ENCODE data around the gene TNRC6B. TPM values are rescaled to one million over a fixed set of nuclear protein-coding genes. Genes with fewer than 3 reads are reported as not detected.

Gene TNRC6B
- total RNA-seq, 1 experiment from 2014 or later, result 62.7 TPM

DNA sequence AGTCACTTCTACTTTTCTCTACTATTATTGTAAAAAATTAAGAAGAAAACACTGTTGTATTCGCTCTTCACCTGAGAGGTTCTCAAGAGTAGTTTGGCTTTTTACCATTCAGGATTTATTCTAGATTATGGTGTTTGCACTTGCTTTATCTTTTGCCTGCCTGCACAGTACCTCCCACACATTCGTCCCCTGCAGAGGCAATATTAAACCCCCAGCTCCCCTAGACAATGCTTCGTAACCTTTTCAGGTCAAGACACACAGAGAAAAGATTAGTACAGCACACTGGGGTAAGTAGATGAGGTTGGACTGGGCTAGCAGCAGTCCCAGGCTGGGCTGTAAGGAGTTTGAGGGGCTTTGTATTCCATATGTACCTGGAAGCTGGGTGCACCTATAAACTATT is 62.4 kb downstream of the TNRC6B start:
- H3K4me1 ChIP-seq (replicated peaks; ENCODE audit: insufficient read depth), result peaks cover 42% of the 10 kb centered on the region
- TF ChIP-seq EZH2 (IDR thresholded peaks at IDR 0.05; ENCODE audit: low read depth), result no peak
- TF ChIP-seq, protein P1, sequence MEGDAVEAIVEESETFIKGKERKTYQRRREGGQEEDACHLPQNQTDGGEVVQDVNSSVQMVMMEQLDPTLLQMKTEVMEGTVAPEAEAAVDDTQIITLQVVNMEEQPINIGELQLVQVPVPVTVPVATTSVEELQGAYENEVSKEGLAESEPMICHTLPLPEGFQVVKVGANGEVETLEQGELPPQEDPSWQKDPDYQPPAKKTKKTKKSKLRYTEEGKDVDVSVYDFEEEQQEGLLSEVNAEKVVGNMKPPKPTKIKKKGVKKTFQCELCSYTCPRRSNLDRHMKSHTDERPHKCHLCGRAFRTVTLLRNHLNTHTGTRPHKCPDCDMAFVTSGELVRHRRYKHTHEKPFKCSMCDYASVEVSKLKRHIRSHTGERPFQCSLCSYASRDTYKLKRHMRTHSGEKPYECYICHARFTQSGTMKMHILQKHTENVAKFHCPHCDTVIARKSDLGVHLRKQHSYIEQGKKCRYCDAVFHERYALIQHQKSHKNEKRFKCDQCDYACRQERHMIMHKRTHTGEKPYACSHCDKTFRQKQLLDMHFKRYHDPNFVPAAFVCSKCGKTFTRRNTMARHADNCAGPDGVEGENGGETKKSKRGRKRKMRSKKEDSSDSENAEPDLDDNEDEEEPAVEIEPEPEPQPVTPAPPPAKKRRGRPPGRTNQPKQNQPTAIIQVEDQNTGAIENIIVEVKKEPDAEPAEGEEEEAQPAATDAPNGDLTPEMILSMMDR (conservative IDR thresholded peaks at IDR 0.05), result no peak
- ChIA-PET CTCF (no interaction called here), POLR2A (ENCODE audit: unreplicated experiment) (no interaction called here)
- peak overlapping the region; percentile 87 for H3K27ac ChIP-seq
- no peaks in the 10 kb centered on the region for H3K27me3 ChIP-seq (ENCODE audit: insufficient read depth, low read depth)
- BruUV-seq (replicated peaks), result no TSS peak
- peaks cover 76% of the 10 kb centered on the region for H3K79me2 ChIP-seq (ENCODE audit: low read depth)
- intact Hi-C loops (cut with micrococcal nuclease; ENCODE audit: unreplicated experiment), result no loop called here
- H3K36me3 ChIP-seq (ENCODE audit: low read depth), result no peaks in the 10 kb centered on the region
- H3K9me2 ChIP-seq (ENCODE audit: insufficient read depth), result no peaks in the 10 kb centered on the region
- H3K4me2 ChIP-seq, result peak overlapping the region; percentile 27
- peaks cover 28% of the 10 kb centered on the region for H3F3A ChIP-seq (ENCODE audit: insufficient read depth, low read depth)
- no peak overlapping the region for H3K4me3 ChIP-seq
- no peak for DNase-seq
- H2AFZ ChIP-seq, result no peak overlapping the region
- no peaks in the 10 kb centered on the region; the same call in 1 of the 2 replicates for H4K20me1 ChIP-seq (ENCODE audit: insufficient read depth)
- H3K9me3 ChIP-seq (ENCODE audit: insufficient read depth, low read depth), result no peaks in the 10 kb centered on the region

- peaks cover 42% of the 10 kb centered on the region for H3K4me1 ChIP-seq (replicated peaks; ENCODE audit: insufficient read depth)
- H4K20me1 ChIP-seq (ENCODE audit: insufficient read depth), result no peaks in the 10 kb centered on the region; the same call in 1 of the 2 replicates
- ChIA-PET POLR2A (ENCODE audit: unreplicated experiment) (no interaction called here), CTCF (no interaction called here)
- no peaks in the 10 kb centered on the region for H3K27me3 ChIP-seq (ENCODE audit: insufficient read depth, low read depth)
- TF ChIP-seq, protein P1 (conservative IDR thresholded peaks at IDR 0.05), result no peak
- no peak for TF ChIP-seq EZH2 (IDR thresholded peaks at IDR 0.05; ENCODE audit: low read depth)
- no TSS peak for BruUV-seq (replicated peaks)
- peak overlapping the region; percentile 87 for H3K27ac ChIP-seq
- H2AFZ ChIP-seq, result no peak overlapping the region
- peak overlapping the region; percentile 27 for H3K4me2 ChIP-seq
- intact Hi-C loops (cut with micrococcal nuclease; ENCODE audit: unreplicated experiment), result no loop called here
- no peaks in the 10 kb centered on the region for H3K9me3 ChIP-seq (ENCODE audit: insufficient read depth, low read depth)
- no peaks in the 10 kb centered on the region for H3K9me2 ChIP-seq (ENCODE audit: insufficient read depth)
- peak; percentile 9 to 66 for DNase-seq
- peaks cover 28% of the 10 kb centered on the region for H3F3A ChIP-seq (ENCODE audit: insufficient read depth, low read depth)
- H3K4me3 ChIP-seq, result no peak overlapping the region
- H3K79me2 ChIP-seq (ENCODE audit: low read depth), result peaks cover 76% of the 10 kb centered on the region
- no peaks in the 10 kb centered on the region for H3K36me3 ChIP-seq (ENCODE audit: low read depth)
Measured at GRCh38 chr22:40240686-40241085, 63.0 kb downstream of the TNRC6B start.

DNA sequence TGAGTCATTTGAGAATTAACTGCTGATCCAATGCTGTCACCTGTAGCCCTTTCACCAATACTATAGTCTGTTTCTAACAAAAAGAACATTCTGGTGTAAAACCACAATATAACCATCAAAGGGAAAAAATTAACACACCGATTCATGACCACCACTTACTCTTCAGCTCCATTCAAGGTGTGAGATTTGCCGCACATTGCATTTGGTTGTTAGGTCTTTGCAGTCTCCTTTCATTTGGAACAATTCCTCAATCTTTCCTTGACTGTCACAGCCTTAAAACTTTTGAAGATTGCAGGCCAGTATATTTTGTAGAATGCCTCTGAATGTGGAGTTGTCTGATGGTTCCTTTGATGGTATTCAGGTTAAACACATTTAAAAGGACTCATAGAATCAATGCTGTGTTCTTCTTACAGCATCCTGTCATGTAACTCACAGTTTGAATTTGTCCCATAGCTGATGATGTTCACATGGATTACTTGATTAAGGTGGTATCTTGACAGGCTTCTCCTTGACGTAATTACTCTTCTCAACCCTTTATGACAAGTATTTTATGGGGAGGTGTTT is 63.6 kb downstream of the TNRC6B start:
- CTCF ChIA-PET, result no interaction called here
- Histone ChIP-seq H3F3A (ENCODE audit: insufficient read depth, low read depth) (peaks cover 28% of the 10 kb centered on the region), H2AFZ (no peak overlapping the region), H3K9me2 (ENCODE audit: insufficient read depth) (no peaks in the 10 kb centered on the region), H3K27me3 (ENCODE audit: insufficient read depth, low read depth) (no peaks in the 10 kb centered on the region), H3K9me3 (ENCODE audit: insufficient read depth, low read depth) (no peaks in the 10 kb centered on the region), H3K79me2 (ENCODE audit: low read depth) (peaks cover 75% of the 10 kb centered on the region), H3K4me3 (no peak overlapping the region), H3K36me3 (ENCODE audit: low read depth) (0 out of 2 replicates have a peak, but pooled peaks cover 4% of the 10 kb centered on the region), H3K27ac (peak overlapping the region; percentile 87), H3K4me1 (replicated peaks; ENCODE audit: insufficient read depth) (peaks cover 42% of the 10 kb centered on the region), H3K4me2 (peak overlapping the region; percentile 27), H4K20me1 (ENCODE audit: insufficient read depth) (no peaks in the 10 kb centered on the region)
- TF ChIP-seq EZH2 (IDR thresholded peaks at IDR 0.05; ENCODE audit: low read depth), result no peak
- TF ChIP-seq, protein P1 (conservative IDR thresholded peaks at IDR 0.05), result no peak
- DNase-seq, result no peak
- BruUV-seq (replicated peaks), result no TSS peak
- intact Hi-C loops (cut with micrococcal nuclease; ENCODE audit: unreplicated experiment), result no loop called here
- POLR2A ChIA-PET (ENCODE audit: unreplicated experiment), result interaction anchor here (0.6 kb wide), 1 partner anchor 453 kb away, joined by 6 read pairs; no protein-coding TSS in a partner anchor

Measured in PC-9 (cell line).